ENCODE results near the gene KCNQ1.

The KCNQ1 gene

GRCh38 chr11:2509481-2510001, 64.7 kb downstream of the KCNQ1 start:
- H3K4me1 ChIP-seq (ENCODE audit: control insufficient read depth, insufficient read depth, low read length, poor library complexity, severe bottlenecking), result no peaks in the 10 kb centered on the region
- H3K27ac ChIP-seq (ENCODE audit: low read depth, low read length, severe bottlenecking), result no peak overlapping the region
- no peaks in the 10 kb centered on the region for H3K36me3 ChIP-seq (ENCODE audit: control insufficient read depth, insufficient read depth, low read length)
- H3K9me3 ChIP-seq (ENCODE audit: control insufficient read depth, low read length), result no peaks in the 10 kb centered on the region
- no peak overlapping the region for H3K4me3 ChIP-seq (ENCODE audit: extremely low read depth, insufficient read depth, low read length, poor library complexity, severe bottlenecking)
- WGBS, 2 experiments (ENCODE audit: insufficient coverage in 2 of 2), result 85 to 86% methylated on average over 8 to 14 of the region's 16 CpGs

- Histone ChIP-seq H3K27ac (ENCODE audit: low read depth, low read length, severe bottlenecking) (no peak overlapping the region), H3K4me3 (ENCODE audit: extremely low read depth, insufficient read depth, low read length, poor library complexity, severe bottlenecking) (no peak overlapping the region), H3K9me3 (ENCODE audit: control insufficient read depth, low read length) (no peaks in the 10 kb centered on the region), H3K36me3 (ENCODE audit: control insufficient read depth, insufficient read depth, low read length) (no peaks in the 10 kb centered on the region), H3K4me1 (ENCODE audit: control insufficient read depth, insufficient read depth, low read length, poor library complexity, severe bottlenecking) (no peaks in the 10 kb centered on the region)
- WGBS, 2 experiments (ENCODE audit: insufficient coverage in 2 of 2), result 78 to 91% methylated on average over 11 to 12 of the region's 16 CpGs
Measured at GRCh38 chr11:2510626-2511402, 66.0 kb downstream of the KCNQ1 start.

DNA sequence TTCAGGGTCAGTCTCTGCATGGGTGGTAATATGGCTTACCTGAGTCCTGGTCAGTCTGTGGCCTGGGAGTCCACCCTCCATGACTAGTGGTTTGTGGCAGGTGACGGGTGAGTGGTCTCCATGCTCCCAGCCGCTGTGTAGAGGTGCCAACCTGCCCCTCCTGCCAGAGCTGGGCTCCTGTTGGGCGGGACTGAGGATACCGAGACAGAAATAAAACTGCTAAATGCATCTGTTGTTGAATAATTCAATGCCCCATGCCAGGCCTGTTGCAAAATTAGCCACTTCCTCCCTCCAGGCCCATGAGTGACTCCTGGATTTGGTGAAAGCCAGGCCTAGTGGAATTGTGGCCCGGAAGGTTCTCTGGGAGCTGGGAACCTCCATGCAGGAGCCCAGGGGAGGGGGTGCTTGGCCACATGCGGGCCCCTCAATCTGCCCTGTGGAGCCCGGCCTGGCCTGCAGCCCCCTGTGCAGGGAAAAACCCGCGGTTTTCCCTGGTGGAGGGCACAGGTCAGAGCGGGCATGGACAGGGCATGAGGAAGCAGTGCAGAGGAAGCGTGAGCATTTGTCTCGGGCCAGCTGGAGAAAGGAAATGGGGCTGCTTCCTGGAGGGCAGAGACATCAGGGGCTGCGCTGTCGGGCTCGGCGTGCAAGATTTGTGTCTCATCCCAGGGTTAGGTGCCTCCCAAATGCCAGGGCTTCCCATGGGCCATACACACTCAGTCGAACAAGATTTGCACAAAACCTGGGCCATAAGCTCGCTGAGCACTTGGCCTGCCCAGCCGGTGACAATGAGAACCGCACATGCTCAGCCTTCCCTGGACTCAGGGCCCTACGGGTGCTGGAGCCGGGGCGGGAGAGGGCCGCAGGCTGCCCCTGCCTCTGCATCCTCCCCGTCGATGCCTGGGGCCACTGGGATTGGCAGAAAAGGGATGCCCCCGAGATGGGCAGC, 66.9 kb downstream of the KCNQ1 start:
- 90 to 93% methylated on average over 25 of the region's 27 CpGs for WGBS, 2 experiments (ENCODE audit: insufficient coverage in 2 of 2)
- H3K9me3 ChIP-seq (ENCODE audit: control insufficient read depth, low read length), result no peaks in the 10 kb centered on the region
- H3K4me3 ChIP-seq (ENCODE audit: extremely low read depth, insufficient read depth, low read length, poor library complexity, severe bottlenecking), result no peak overlapping the region

DNA sequence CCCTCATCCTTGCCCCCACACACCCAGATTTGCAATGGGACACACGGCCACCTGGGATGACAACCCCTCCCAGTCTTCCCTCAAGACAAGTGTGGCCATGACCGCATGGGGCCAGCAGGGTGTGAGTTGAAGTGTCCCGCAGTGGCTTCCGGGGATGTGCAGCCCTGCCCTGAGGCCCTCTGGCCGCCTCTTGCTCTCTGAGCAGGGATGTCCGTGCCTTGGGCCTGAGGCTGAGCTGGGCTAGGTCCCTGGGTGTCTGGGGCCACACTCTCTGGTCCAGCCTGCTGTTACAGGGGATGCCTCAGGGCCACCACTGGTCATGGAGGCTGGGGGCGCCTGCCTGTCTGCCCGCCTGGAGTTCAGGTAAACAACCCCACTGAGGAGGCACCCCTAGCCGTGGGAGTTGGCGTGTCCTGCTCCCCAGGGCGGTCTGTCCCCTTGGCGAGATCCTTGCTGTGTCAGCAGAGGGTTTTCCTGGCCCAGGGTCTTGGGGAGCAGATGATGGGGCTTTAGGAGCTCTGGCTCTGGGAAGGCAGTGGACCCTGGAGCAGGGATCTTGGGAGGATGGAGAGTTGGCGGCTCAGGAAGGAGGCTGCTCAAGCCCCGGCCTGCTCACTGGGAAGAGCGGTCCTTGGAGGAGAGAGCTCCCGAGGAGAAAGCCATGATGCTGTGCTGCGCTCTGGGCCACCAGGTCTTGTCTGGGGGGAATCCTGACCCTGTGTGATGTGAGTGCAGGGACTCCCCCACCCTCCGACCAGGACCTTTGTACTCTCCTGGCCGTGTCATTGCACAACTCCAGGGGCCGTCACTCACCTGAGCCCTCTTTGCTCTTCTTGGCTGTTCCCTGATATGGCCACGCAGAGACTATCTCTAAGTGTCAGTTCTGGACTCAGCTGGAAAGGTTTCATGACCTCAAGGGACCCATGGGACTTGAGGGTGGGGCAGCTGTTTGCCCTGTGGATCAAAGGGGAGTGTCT, 67.9 kb downstream of the KCNQ1 start:
- Histone ChIP-seq H3K27ac (ENCODE audit: low read depth, low read length, severe bottlenecking) (no peak overlapping the region), H3K9me3 (ENCODE audit: control insufficient read depth, low read length) (no peaks in the 10 kb centered on the region), H3K36me3 (ENCODE audit: control insufficient read depth, insufficient read depth, low read length) (no peaks in the 10 kb centered on the region), H3K4me1 (ENCODE audit: control insufficient read depth, insufficient read depth, low read length, poor library complexity, severe bottlenecking) (no peaks in the 10 kb centered on the region), H3K4me3 (ENCODE audit: extremely low read depth, insufficient read depth, low read length, poor library complexity, severe bottlenecking) (no peak overlapping the region)
- WGBS, 2 experiments (ENCODE audit: insufficient coverage in 2 of 2), result 83 to 90% methylated on average over 18 to 21 of the region's 21 CpGs

More for the DNA sequence above, 66.9 kb downstream of the KCNQ1 start:
- no peaks in the 10 kb centered on the region for H3K36me3 ChIP-seq (ENCODE audit: control insufficient read depth, insufficient read depth, low read length)
- H3K27ac ChIP-seq (ENCODE audit: low read depth, low read length, severe bottlenecking), result no peak overlapping the region
- no peaks in the 10 kb centered on the region for H3K4me1 ChIP-seq (ENCODE audit: control insufficient read depth, insufficient read depth, low read length, poor library complexity, severe bottlenecking)

DNA sequence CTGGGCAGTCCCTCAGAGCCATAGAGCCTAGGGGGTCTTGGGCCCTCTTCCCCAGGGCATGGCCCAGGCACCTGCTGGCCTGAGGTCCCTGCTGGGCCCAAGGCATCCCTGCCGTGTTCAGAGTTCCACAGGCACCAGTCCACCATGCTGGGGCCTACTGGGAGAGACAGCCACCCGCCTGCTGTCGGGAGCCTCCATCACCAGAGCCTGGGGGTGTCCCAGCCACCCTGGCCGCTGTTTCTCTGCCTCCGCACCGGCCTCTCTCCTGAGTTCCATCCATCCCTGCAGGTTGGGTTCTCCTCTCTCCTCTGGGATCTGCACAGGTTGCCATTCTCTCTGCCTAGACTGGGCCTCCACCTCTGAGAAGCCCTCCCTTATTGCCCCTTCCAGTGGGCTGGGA, 68.6 kb downstream of the KCNQ1 start:
- 85 to 90% methylated on average over 6 of the region's 6 CpGs for WGBS, 2 experiments (ENCODE audit: insufficient coverage in 2 of 2)
- Histone ChIP-seq H3K4me1 (ENCODE audit: control insufficient read depth, insufficient read depth, low read length, poor library complexity, severe bottlenecking) (no peaks in the 10 kb centered on the region), H3K4me3 (ENCODE audit: extremely low read depth, insufficient read depth, low read length, poor library complexity, severe bottlenecking) (no peak overlapping the region), H3K27ac (ENCODE audit: low read depth, low read length, severe bottlenecking) (no peak overlapping the region), H3K36me3 (ENCODE audit: control insufficient read depth, insufficient read depth, low read length) (no peaks in the 10 kb centered on the region), H3K9me3 (ENCODE audit: control insufficient read depth, low read length) (no peaks in the 10 kb centered on the region)

GRCh38 chr11:2515401-2516275, 70.8 kb downstream of the KCNQ1 start:
- 85 to 89% methylated on average over 18 to 19 of the region's 25 CpGs for WGBS, 2 experiments (ENCODE audit: insufficient coverage in 2 of 2)

GRCh38 chr11:2516276-2517015, 71.6 kb downstream of the KCNQ1 start:
- H3K4me3 ChIP-seq (ENCODE audit: extremely low read depth, insufficient read depth, low read length, poor library complexity, severe bottlenecking), result no peak overlapping the region
- H3K36me3 ChIP-seq (ENCODE audit: control insufficient read depth, insufficient read depth, low read length), result no peaks in the 10 kb centered on the region
- no peaks in the 10 kb centered on the region for H3K9me3 ChIP-seq (ENCODE audit: control insufficient read depth, low read length)
- WGBS, 2 experiments (ENCODE audit: insufficient coverage in 2 of 2), result 89 to 90% methylated on average over 19 to 20 of the region's 20 CpGs
- no peak overlapping the region for H3K27ac ChIP-seq (ENCODE audit: low read depth, low read length, severe bottlenecking)
- H3K4me1 ChIP-seq (ENCODE audit: control insufficient read depth, insufficient read depth, low read length, poor library complexity, severe bottlenecking), result no peaks in the 10 kb centered on the region

More at GRCh38 chr11:2515401-2516275, 70.8 kb downstream of the KCNQ1 start:
- H3K36me3 ChIP-seq (ENCODE audit: control insufficient read depth, insufficient read depth, low read length), result no peaks in the 10 kb centered on the region
- H3K9me3 ChIP-seq (ENCODE audit: control insufficient read depth, low read length), result no peaks in the 10 kb centered on the region
- H3K27ac ChIP-seq (ENCODE audit: low read depth, low read length, severe bottlenecking), result no peak overlapping the region
- no peaks in the 10 kb centered on the region for H3K4me1 ChIP-seq (ENCODE audit: control insufficient read depth, insufficient read depth, low read length, poor library complexity, severe bottlenecking)
- H3K4me3 ChIP-seq (ENCODE audit: extremely low read depth, insufficient read depth, low read length, poor library complexity, severe bottlenecking), result no peak overlapping the region

- no peaks in the 10 kb centered on the region for H3K36me3 ChIP-seq (ENCODE audit: control insufficient read depth, insufficient read depth, low read length)
- H3K27ac ChIP-seq (ENCODE audit: low read depth, low read length, severe bottlenecking), result no peak overlapping the region
- no peaks in the 10 kb centered on the region for H3K9me3 ChIP-seq (ENCODE audit: control insufficient read depth, low read length)
- 81 to 88% methylated on average over 9 to 12 of the region's 13 CpGs for WGBS, 2 experiments (ENCODE audit: insufficient coverage in 2 of 2)
- H3K4me1 ChIP-seq (ENCODE audit: control insufficient read depth, insufficient read depth, low read length, poor library complexity, severe bottlenecking), result no peaks in the 10 kb centered on the region
- no peak overlapping the region for H3K4me3 ChIP-seq (ENCODE audit: extremely low read depth, insufficient read depth, low read length, poor library complexity, severe bottlenecking)
Measured at GRCh38 chr11:2517016-2517385, 72.2 kb downstream of the KCNQ1 start.

Measured in mesodermal cell (in vitro differentiated cells).